GM12864 (cell line): ENCODE measurements around the gene RPH3AL.
"Not testable (repeated sequence)": the region's sequence is repeated elsewhere in the genome, so short reads cannot be mapped to it uniquely, and the experiment has no call there.

ENCODE experiments used
- DNase-seq: peaks from one replicate; pipeline ENCODE4 v3.0.0-alpha.2; 2011; ENCODE audit warnings: low read depth
- H3K4me3 ChIP-seq: 2 replicates; pipeline ENCODE4 v1.5.1; 2011; ENCODE audit warnings: mild to moderate bottlenecking, low read depth, low read length, control low read depth
- TF ChIP-seq, protein P1 (sequence below): IDR thresholded peaks from 2 replicates; pipeline ENCODE4 v1.5.1; 2011; ENCODE audit warnings: low read depth, mild to moderate bottlenecking, moderate library complexity, low read length, control low read depth, inconsistent platforms; ENCODE audit errors: missing control alignments

Gene RPH3AL

DNA sequence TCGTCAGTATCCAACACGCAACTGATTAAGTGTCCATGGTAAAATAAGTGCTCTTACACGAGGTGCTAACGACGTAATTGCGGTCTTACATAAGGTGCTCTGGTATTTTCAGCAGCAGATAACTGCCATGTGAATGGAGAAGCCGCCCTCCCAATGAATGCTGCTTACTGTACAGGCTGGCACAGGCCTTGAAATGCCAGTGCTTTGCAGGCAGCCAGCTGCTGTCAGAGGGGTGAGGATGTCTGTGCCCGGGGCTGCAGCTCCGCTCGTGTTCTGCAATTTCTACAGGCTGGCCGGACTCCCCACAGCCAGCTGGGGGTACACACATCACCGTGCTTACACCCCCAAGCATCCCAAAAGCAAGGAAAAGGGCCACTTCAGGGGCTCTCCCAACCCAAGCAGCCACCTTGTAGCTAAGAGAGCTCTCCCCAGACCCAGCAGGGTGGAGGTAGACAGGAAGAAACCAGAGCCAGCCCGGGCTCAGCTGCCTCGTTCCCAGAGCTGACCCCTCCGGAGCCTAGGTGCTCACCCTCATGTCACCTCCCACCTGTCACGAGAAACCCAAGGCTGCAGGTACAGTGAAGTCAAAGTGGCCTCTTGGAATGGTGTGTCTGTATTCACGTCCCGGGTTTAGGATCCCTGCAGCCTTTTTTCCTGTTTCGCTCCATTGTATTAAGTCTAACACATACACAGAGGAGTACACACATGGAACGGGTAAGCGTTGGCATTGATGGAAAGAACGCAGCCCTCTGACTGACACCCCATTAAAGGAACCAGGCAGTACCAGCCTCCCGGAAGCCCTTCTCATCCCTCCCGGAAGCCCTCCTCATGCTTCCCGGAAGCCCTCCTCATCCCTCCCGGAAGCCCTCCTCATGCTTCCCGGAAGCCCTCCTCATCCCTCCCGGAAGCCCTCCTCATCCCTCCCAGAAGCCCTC lies 27.2 kb upstream of the RPH3AL start:
- TF ChIP-seq, protein P1, sequence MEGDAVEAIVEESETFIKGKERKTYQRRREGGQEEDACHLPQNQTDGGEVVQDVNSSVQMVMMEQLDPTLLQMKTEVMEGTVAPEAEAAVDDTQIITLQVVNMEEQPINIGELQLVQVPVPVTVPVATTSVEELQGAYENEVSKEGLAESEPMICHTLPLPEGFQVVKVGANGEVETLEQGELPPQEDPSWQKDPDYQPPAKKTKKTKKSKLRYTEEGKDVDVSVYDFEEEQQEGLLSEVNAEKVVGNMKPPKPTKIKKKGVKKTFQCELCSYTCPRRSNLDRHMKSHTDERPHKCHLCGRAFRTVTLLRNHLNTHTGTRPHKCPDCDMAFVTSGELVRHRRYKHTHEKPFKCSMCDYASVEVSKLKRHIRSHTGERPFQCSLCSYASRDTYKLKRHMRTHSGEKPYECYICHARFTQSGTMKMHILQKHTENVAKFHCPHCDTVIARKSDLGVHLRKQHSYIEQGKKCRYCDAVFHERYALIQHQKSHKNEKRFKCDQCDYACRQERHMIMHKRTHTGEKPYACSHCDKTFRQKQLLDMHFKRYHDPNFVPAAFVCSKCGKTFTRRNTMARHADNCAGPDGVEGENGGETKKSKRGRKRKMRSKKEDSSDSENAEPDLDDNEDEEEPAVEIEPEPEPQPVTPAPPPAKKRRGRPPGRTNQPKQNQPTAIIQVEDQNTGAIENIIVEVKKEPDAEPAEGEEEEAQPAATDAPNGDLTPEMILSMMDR = no peak
- no peak for DNase-seq
- no peak overlapping the region for H3K4me3 ChIP-seq

DNA sequence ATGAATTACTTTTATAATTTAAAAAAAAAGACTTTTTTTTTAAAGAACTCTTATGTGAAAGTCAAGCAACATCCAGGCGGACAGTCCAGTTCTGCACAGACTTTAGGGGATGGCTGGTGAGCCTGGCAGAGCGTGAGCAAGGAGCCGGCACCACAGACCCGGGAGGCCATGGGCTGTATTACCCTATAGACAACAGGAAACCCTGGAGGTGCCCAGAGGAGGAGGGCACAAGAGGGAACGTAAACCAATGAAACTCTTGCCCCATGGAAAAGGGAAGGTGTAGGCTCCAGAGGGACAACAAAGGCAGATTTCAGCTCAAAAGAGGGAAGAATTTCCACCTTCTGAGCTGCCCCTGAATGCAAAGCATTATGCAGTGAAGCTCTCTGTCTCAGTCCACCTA lies 25.5 kb upstream of the RPH3AL start:
- H3K4me3 ChIP-seq = no peak overlapping the region
- DNase-seq = no peak
- TF ChIP-seq, protein P1 = no peak

DNA sequence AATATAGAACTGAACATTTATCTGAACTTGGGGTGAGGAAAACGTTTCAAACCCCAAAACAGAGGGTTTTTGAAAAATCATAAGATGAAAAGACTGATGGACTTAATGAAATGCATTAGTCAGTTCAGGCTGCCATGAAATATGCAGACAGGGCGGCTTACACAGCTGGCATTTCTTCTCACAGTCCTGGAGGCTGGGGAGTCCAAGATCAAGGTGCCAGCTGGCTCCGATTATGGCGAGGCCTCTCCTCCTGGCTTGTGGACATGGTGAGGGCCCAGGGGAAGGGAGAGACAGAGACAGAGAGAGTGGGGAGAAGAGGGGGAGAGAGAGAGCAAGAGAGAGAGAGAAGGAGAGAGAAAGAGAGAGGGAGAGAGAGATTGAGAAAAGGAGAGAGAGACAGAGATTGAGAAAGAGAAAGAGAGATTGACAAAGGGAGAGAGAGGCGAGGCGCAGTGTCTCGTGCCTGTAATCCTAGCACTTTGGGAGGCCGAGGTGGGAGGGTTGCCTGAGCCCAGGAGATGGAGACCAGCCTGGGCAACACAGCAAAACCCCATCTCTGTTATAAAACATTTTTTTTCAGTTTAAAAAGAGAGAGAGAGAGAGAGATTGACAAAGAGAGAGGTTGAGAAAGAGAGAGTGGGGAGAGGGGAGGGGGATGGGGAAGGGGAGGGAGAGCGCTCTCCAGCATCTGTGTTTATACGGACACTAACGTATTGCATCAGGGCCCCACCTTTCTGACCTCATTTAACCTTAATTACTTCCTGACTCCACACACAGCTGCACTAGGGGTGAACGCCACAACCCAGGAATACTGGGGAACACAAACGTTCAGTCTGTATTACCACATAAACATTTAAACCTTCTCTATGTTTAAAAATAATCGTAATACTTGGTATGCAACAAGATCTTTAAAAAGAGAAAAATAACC lies 24.6 kb upstream of the RPH3AL start:
- DNase-seq = no peak
- no peak overlapping the region for H3K4me3 ChIP-seq
- TF ChIP-seq, protein P1 = no peak

DNA sequence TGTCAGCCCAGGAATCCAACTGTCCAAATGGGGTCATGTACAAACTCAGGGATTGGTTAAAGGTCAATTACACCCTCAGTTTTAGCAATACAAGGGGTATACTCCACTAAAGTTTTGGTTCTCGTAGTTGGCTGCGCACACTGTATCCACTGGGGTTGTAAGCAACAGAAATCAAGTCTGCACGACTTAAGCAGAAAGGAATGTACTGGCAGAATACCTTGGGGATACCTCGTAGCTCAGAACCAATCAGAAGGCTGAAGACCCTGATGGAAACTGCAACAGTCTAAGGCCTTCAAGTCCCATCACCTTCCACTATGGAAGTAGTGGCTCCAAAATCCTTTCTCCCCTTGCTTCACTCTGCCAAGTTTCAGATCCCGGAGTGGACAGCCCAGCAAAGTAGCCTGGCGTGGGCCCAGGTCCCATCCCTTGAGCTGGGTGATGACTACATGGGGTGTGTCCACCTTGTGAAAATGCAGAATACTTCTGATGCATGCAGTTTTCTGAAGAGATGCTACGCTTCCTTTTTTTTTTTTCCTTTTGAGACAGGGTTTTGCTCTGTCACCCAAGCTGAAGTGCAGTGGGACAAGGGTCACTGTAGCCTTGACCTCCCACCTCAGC lies 21.1 kb upstream of the RPH3AL start:
- DNase-seq = no peak
- TF ChIP-seq, protein P1 = no peak
- H3K4me3 ChIP-seq = no peak overlapping the region

DNA sequence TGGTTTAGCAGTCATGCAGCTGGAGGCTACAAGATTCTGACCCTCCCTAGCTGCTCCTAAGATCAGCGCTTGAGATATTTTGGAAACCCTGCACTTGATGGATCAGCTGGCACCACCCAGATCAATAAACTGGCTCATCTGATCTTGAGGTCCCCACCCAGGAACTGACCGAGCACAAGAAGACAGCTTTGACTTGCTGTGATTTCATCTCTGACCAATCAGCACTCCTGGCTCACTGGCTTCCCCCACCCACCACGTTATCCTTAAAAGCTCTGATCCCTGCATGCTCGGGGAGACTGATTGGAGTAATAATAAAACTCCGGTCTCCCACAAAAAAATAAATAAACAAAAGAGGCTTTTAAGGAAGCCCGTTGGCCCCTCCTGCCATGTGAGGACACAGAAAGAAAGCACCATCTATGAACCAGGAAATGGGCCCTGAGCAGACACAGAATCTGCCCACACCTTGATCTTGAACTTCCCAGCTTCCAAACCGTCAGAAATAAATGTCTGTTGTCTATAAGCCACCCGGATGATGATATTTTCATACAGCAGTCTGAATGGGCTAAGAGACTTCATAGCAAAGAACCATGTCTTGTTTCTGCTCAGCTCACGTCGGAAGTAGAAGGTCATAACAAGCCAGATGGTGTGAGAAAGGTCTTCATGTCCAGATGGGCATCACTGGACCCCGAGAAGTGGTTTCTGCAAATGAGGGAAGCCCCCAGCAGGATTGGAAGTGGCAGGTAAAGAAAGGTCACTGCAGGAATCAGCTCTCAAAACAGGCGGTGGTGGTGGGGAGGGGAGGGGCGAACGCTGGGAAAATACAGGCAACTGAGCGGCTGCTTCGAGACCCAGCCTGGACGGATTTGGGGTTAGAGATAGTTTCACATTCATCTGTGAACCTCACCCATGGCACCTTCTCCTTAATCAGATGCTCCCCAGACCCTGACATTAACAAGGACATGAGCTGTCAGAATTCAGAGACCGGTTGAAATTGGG lies 19.8 kb upstream of the RPH3AL start:
- TF ChIP-seq, protein P1 = no peak
- H3K4me3 ChIP-seq = no peak overlapping the region
- no peak for DNase-seq

DNA sequence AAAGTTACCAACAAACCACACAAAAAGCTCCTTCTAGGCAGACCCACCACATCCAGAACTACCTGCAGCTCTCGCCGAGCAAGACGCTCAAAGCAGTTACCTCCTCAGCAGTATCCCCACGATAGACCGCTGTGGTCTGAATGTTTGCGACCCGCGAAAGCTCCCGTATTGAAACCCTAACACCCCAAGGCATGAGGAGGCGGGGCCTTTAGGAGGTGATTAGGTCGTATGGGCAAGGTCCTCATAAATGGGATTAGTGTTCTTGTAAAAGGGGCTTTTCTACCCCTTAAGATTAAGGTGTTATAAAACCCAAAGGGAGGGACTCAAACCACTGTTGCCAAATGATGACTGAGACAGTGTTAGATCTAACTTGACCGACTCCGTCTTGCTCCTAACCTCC lies 19.0 kb upstream of the RPH3AL start:
- no peak for DNase-seq
- no peak overlapping the region for H3K4me3 ChIP-seq
- TF ChIP-seq, protein P1 = no peak

DNA sequence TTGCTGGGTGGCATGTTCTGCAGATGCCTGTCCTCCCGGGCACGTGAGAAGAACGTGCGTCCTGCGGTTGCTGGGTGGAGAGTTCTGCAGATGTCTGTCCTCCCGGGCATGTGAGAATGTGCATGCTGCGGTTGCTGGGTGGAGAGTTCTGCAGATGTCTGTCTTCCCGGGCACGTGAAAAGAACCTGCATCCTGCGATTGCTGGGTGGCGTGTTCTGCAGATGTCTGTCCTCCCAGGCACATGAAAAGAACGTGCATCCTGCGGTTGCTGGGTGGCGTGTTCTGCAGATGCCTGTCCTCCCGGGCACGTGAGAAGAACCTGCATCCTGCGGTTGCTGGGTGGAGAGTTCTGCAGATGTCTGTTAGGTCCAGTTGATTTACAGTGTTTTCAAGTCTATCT lies 15.0 kb upstream of the RPH3AL start:
- not testable (repeated sequence) for DNase-seq, H3K4me3 ChIP-seq

DNA sequence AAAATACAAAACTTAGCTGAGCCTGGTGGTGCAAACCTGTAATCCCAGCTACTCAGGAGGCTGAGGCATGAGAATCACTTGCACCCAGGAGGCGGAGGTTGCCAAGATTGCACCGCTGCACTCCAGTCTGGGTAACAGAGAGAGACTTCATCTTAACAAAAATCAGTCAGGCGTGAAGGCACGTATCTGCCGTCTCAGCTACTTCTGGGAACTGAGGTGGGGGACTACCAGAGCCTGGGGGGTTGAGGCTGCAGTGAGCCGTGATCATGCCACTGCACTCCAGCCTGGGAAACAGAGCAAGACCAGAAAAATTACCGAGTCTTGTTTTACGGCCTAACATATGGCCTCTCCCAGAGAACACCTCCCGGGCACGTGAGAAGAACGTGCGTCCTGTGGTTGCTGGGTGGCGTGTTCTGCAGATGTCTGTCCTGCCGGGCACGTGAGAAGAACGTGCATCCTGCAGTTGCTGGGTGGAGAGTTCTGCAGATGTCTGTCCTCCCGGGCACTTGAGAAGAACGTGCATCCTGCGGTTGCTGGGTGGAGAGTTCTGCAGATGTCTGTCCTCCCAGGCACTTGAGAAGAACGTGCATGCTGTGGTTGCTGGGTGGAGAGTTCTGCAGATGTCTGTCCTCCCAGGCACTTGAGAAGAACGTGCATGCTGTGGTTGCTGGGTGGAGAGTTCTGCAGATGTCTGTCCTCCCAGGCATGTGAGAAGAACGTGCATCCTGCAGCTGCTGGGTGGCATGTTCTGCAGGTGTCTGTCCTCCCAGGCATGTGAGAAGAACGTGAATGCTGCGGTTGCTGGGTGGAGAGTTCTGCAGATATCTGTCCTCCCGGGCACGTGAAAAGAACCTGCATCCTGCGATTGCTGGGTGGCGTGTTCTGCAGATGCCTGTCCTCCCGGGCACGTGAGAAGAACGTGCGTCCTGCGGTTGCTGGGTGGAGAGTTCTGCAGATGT lies 14.3 kb upstream of the RPH3AL start:
- not testable (repeated sequence) for H3K4me3 ChIP-seq, DNase-seq
